ENCODE data around the gene HOXB8. TPM values are rescaled to one million over a fixed set of nuclear protein-coding genes. Genes with fewer than 3 reads are reported as not detected.
A peak's percentile ranks its signal among the peaks of the same experiment; 100 is the strongest.

Gene HOXB8
- total and polyA plus RNA-seq, 2 donors (not counting 3 experiments of a cell fraction or from before 2014, with no cell fraction given) = 1.7 to 2.4 TPM

- H3K9me1 ChIP-seq (replicated peaks; ENCODE audit: control insufficient read depth, extremely low read depth, insufficient read depth, low read length) = no peaks in the 10 kb centered on the region
- no peaks in the 10 kb centered on the region for H3K27me3 ChIP-seq (ENCODE audit: control insufficient read depth in 2 of 2, insufficient read depth in 2 of 2, low read length in 2 of 2)
- H2AFZ ChIP-seq (ENCODE audit: low read depth, low read length) = no peak overlapping the region
- H3K79me2 ChIP-seq (ENCODE audit: control insufficient read depth, insufficient read depth, low read length) = peaks cover 98% of the 10 kb centered on the region
- H3K4me1 ChIP-seq (ENCODE audit: control insufficient read depth, extremely low read depth, insufficient read depth, low read length) = peaks cover 92% of the 10 kb centered on the region
- peaks cover 0 to 3% of the 10 kb centered on the region in 2 experiments for H3K36me3 ChIP-seq (ENCODE audit: control insufficient read depth in 2 of 2, extremely low read depth in 1 of 2, insufficient read depth in 2 of 2, low read length in 2 of 2)
- H4K20me1 ChIP-seq (replicated peaks; ENCODE audit: control insufficient read depth, extremely low read depth, insufficient read depth, low read length) = no peaks in the 10 kb centered on the region
- no peaks in the 10 kb centered on the region for H3K9me3 ChIP-seq (replicated peaks; ENCODE audit: control insufficient read depth, insufficient read depth, low read length)
- peak overlapping the region; percentile 68 for H3K27ac ChIP-seq (ENCODE audit: insufficient read depth, low read depth, low read length)
- ChIA-PET CTCF (no interaction called here), POLR2A (no interaction called here)
- peak; percentile 50 for DNase-seq (ENCODE audit: low read depth, low spot score)
- TF ChIP-seq JUN (IDR thresholded peaks at IDR 0.05; ENCODE audit: borderline replicate concordance, insufficient read depth, insufficient read length, low read depth) (no peak), CTCF (IDR thresholded peaks at IDR 0.05; ENCODE audit: extremely low read depth in 1 of 2, insufficient read depth in 1 of 2, low read depth in 1 of 2, low read length in 2 of 2) (no peak), EZH2 (IDR thresholded peaks at IDR 0.05; ENCODE audit: borderline replicate concordance, low read depth, low read length, severe bottlenecking) (no peak), GATA2 (IDR thresholded peaks at IDR 0.05; ENCODE audit: insufficient read depth, insufficient read length, low read depth, low read length) (no peak), POLR2AphosphoS5 (IDR thresholded peaks at IDR 0.05; ENCODE audit: insufficient read depth, low read depth, low read length) (no peak), POLR2A (IDR thresholded peaks at IDR 0.05; ENCODE audit: low read depth, low read length) (no peak), MYC (IDR thresholded peaks at IDR 0.05; ENCODE audit: low read depth, low read length) (no peak), FOS (IDR thresholded peaks at IDR 0.05; ENCODE audit: borderline replicate concordance, insufficient read depth, low read length) (no peak)
- TF ChIP-seq, protein P1, sequence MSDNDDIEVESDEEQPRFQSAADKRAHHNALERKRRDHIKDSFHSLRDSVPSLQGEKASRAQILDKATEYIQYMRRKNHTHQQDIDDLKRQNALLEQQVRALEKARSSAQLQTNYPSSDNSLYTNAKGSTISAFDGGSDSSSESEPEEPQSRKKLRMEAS (IDR thresholded peaks at IDR 0.05; ENCODE audit: insufficient read depth, insufficient read length) = no peak
- peak overlapping the region; percentile 80 for H3K4me2 ChIP-seq (ENCODE audit: insufficient read depth, low read length)
- intact Hi-C loops (cut with micrococcal nuclease) (loop anchor here (2.0 kb wide), 1 partner anchor 15 kb away; no protein-coding TSS in a partner anchor), dilution Hi-C loops (cut with MboI; ENCODE audit: extremely low pct_ligation_motif_present, low sequenced_read_pairs) (no loop called here)
- H3K4me3 ChIP-seq (replicated peaks in 1 of 3; ENCODE audit: insufficient read depth in 1 of 3, low read depth in 1 of 3, low read length in 3 of 3) = peak overlapping the region in 1 of 3 experiments; percentile 53
- BruUV-seq (replicated peaks) = no TSS peak
- no peak for FAIRE-seq
- peak overlapping the region; percentile 60 for H3K9ac ChIP-seq (replicated peaks; ENCODE audit: extremely low read depth, insufficient read depth, low read length)
Measured at GRCh38 chr17:48571826-48572417, 43.2 kb downstream of the HOXB8 start.
